Astrocyte (in vitro differentiated cells and primary cell): ENCODE measurements around the gene WDR37.
"Not testable (repeated sequence)": the region's sequence is repeated elsewhere in the genome, so short reads cannot be mapped to it uniquely, and the experiment has no call there.

ENCODE experiments used
- EZH2 ChIP-seq: IDR thresholded peaks from 2 replicates; pipeline ENCODE4 v1.6.1; 2012; ENCODE audit warnings: mild to moderate bottlenecking, low read length, inconsistent platforms; ENCODE audit not compliant: insufficient read depth
- TF ChIP-seq, protein P1 (sequence below): IDR thresholded peaks from 2 replicates; pipeline ENCODE4 v1.5.1; 2011; ENCODE audit warnings: low read depth, mild to moderate bottlenecking, inconsistent platforms, low read length, moderate library complexity; ENCODE audit not compliant: insufficient read depth

DNA sequence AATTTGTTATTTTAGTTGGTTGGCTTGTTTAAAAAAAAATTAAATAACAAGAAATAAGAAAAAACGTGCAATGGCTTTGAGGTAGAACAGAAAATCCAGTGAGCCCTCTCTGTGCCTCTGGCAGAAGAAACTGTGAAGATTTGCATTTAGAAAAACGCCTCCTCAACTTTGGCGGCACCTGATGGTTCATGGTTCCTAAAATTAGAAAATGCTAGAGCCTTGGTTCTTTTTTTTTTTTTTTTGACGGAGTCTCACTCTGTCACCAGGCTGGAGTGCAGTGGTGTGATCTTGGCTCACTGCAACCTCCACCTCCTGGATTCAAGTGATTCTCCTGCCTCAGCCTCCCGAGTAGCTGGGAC lies 105.1 kb downstream of the WDR37 start:
- TF ChIP-seq, protein P1, sequence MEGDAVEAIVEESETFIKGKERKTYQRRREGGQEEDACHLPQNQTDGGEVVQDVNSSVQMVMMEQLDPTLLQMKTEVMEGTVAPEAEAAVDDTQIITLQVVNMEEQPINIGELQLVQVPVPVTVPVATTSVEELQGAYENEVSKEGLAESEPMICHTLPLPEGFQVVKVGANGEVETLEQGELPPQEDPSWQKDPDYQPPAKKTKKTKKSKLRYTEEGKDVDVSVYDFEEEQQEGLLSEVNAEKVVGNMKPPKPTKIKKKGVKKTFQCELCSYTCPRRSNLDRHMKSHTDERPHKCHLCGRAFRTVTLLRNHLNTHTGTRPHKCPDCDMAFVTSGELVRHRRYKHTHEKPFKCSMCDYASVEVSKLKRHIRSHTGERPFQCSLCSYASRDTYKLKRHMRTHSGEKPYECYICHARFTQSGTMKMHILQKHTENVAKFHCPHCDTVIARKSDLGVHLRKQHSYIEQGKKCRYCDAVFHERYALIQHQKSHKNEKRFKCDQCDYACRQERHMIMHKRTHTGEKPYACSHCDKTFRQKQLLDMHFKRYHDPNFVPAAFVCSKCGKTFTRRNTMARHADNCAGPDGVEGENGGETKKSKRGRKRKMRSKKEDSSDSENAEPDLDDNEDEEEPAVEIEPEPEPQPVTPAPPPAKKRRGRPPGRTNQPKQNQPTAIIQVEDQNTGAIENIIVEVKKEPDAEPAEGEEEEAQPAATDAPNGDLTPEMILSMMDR = not testable (repeated sequence)
- not testable (repeated sequence) for TF ChIP-seq EZH2
